ENCODE measurements around the gene STAM2. TPM values are rescaled to one million over a fixed set of nuclear protein-coding genes. Genes with fewer than 3 reads are reported as not detected.
"Not testable (repeated sequence)": the region's sequence is repeated elsewhere in the genome, so short reads cannot be mapped to it uniquely, and the experiment has no call there.

STAM2 gene
- total RNA-seq, 2 donors from 2014 or later, result 26.8 to 27.3 TPM

GRCh38 chr2:152114366-152114765 lies 61.2 kb downstream of the STAM2 start:
- H3K9me3 ChIP-seq, result no peaks in the 10 kb centered on the region
- H3K36me3 ChIP-seq, result no peaks in the 10 kb centered on the region

DNA sequence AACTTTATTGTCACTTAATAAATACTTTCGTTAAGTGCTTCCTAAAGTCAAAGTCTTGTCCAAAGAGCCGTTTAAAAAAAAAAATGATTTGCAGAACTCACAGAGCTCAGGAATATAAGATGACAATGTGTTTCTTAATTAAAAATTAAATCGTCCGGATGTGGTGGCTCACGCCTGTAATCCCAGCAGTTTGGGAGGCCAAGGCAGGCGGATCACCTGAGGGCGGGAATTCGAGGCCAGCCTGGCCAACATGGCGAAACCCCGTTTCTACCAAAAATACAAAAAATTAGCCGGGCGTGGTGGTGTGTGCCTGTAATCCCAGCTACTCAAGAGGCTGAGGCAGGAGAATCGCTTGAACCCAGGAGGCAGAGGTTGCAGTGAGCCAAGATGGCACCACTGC lies 68.4 kb downstream of the STAM2 start:
- H3K27me3 ChIP-seq; H3K4me3 ChIP-seq; H3K27ac ChIP-seq; H3K4me1 ChIP-seq; H3K36me3 ChIP-seq; DNase-seq (ENCODE audit: low spot score); H3K9me3 ChIP-seq: not testable (repeated sequence)

More at GRCh38 chr2:152114366-152114765, 61.2 kb downstream of the STAM2 start:
- DNase-seq (ENCODE audit: low spot score), result no peak
- Histone ChIP-seq H3K27me3 (no peaks in the 10 kb centered on the region), H3K4me1 (no peaks in the 10 kb centered on the region), H3K27ac (no peak overlapping the region), H3K4me3 (no peak overlapping the region)
- TF ChIP-seq, protein P1, sequence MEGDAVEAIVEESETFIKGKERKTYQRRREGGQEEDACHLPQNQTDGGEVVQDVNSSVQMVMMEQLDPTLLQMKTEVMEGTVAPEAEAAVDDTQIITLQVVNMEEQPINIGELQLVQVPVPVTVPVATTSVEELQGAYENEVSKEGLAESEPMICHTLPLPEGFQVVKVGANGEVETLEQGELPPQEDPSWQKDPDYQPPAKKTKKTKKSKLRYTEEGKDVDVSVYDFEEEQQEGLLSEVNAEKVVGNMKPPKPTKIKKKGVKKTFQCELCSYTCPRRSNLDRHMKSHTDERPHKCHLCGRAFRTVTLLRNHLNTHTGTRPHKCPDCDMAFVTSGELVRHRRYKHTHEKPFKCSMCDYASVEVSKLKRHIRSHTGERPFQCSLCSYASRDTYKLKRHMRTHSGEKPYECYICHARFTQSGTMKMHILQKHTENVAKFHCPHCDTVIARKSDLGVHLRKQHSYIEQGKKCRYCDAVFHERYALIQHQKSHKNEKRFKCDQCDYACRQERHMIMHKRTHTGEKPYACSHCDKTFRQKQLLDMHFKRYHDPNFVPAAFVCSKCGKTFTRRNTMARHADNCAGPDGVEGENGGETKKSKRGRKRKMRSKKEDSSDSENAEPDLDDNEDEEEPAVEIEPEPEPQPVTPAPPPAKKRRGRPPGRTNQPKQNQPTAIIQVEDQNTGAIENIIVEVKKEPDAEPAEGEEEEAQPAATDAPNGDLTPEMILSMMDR (IDR thresholded peaks at IDR 0.05), result no peak

- Histone ChIP-seq H3K4me1 (no peaks in the 10 kb centered on the region), H3K27ac (no peak overlapping the region), H3K27me3 (no peaks in the 10 kb centered on the region), H3K9me3 (no peaks in the 10 kb centered on the region), H3K36me3 (no peaks in the 10 kb centered on the region), H3K4me3 (no peak overlapping the region)
- TF ChIP-seq, protein P1 (IDR thresholded peaks at IDR 0.05), result no peak
- no peak for DNase-seq (ENCODE audit: low spot score)
These were observed 69.1 kb downstream of the STAM2 start for GRCh38 chr2:152106464-152106863.

DNA sequence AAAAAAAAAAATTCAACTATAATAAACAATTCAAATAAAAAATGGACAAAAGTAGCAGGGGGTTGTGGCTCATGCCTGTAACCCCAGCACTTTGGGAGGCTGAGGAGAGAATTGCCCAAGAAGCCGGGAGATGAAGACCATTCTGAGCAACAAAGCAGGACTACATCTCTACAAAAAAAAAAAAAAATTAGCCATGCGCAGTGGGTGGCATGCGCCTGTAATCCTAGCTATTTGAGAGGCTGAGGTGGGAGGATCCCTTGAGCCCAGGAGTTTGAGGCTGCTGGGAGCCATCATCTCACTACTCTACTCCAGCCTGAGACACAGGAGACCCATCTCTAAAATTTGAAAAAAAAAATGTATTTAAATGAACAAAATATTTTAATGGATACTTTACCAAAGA lies 72.3 kb downstream of the STAM2 start:
- no peak for DNase-seq (ENCODE audit: low spot score)

DNA sequence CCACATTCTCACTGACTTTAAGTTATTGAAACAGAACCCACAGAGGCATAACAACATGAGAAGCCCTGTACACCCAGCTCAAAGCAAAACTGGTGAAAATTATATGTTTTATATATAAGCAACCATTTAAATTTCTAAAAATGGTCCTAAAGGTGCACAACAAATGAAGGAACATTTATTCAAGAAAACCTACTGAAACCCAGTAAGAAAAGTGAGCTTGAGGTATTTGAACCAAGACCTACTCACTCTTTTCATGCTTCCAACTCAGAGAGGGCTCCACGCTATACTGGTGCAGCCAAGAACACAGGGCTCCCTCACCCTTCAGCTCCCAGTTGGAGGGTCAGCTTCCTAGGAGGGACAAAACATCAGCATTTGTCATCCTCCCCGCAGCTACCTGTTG lies 74.6 kb downstream of the STAM2 start:
- Histone ChIP-seq H3K27me3 (no peaks in the 10 kb centered on the region), H3K27ac (no peak overlapping the region), H3K36me3 (no peaks in the 10 kb centered on the region), H3K9me3 (no peaks in the 10 kb centered on the region), H3K4me1 (peaks cover 0 to 23% of the 10 kb centered on the region in 2 donors), H3K4me3 (no peak overlapping the region)
- no peak for DNase-seq (ENCODE audit: low spot score)
- TF ChIP-seq, protein P1 (IDR thresholded peaks at IDR 0.05), result no peak

More for the DNA sequence above, 72.3 kb downstream of the STAM2 start:
- no peak overlapping the region for H3K27ac ChIP-seq
- H3K36me3 ChIP-seq, result no peaks in the 10 kb centered on the region
- TF ChIP-seq, protein P1 (IDR thresholded peaks at IDR 0.05), result no peak
- peaks cover 0 to 13% of the 10 kb centered on the region in 2 donors for H3K4me1 ChIP-seq
- H3K4me3 ChIP-seq, result no peak overlapping the region
- no peaks in the 10 kb centered on the region for H3K27me3 ChIP-seq
- no peaks in the 10 kb centered on the region for H3K9me3 ChIP-seq

GRCh38 chr2:152099367-152100050 lies 76.1 kb downstream of the STAM2 start:
- Histone ChIP-seq H3K27ac (no peak overlapping the region), H3K4me1 (peaks cover 0 to 23% of the 10 kb centered on the region in 2 donors), H3K27me3 (no peaks in the 10 kb centered on the region), H3K36me3 (no peaks in the 10 kb centered on the region), H3K4me3 (peak overlapping the region; percentile 51 to 71), H3K9me3 (no peaks in the 10 kb centered on the region)
- TF ChIP-seq, protein P1 (IDR thresholded peaks at IDR 0.05), result no peak
- no peak for DNase-seq (ENCODE audit: low spot score)
